Naive B cell (primary cell): ENCODE data around the gene AOC1. TPM values are rescaled to one million over a fixed set of nuclear protein-coding genes. Genes with fewer than 3 reads are reported as not detected.

Experiments
- ATAC-seq, 2 donors: fragments of 150-1000 bp; cut with Tn5 transposase; 2 replicates each; pipeline ENCODE4 v1.10.0; 2021; ENCODE audit warnings: low read depth in 2 of 2, mild to moderate bottlenecking in 2 of 2, moderate library complexity in 2 of 2
- DNase-seq: peaks from one replicate; pipeline ENCODE4 v3.0.0; 2022
- H3K27ac Mint-ChIP-seq, 6 donors: one replicate each; pipeline ENCODE4 v1.8.0; 2020 to 2022; ENCODE audit warnings: mild to moderate bottlenecking in 6 of 6, mixed read lengths in 6 of 6, moderate library complexity in 5 of 6, inconsistent platforms in 2 of 6
- H3K27me3 Mint-ChIP-seq, 3 donors: one replicate each; pipeline ENCODE4 v1.8.0; 2021 to 2022; ENCODE audit warnings: mixed read lengths in 3 of 3, mild to moderate bottlenecking in 1 of 3
- H3K36me3 Mint-ChIP-seq, 2 donors: one replicate each; pipeline ENCODE4 v1.8.0; 2020 to 2022; ENCODE audit warnings: mixed read lengths in 2 of 2, inconsistent platforms in 1 of 2, mild to moderate bottlenecking in 1 of 2
- H3K4me1 Mint-ChIP-seq, 3 donors: one replicate each; pipeline ENCODE4 v1.8.0; 2020 to 2022; ENCODE audit warnings: mixed read lengths in 3 of 3, inconsistent platforms in 1 of 3, mild to moderate bottlenecking in 1 of 3, moderate library complexity in 1 of 3
- H3K4me3 Mint-ChIP-seq, 8 donors: one replicate each; pipeline ENCODE4 v1.8.0; 2020 to 2022; ENCODE audit warnings: mild to moderate bottlenecking in 8 of 8, mixed read lengths in 8 of 8, moderate library complexity in 8 of 8, inconsistent platforms in 2 of 8
- H3K9me3 Mint-ChIP-seq, 7 donors: one replicate each; pipeline ENCODE4 v1.8.0; 2020 to 2022; ENCODE audit warnings: mixed read lengths in 7 of 7, mild to moderate bottlenecking in 5 of 7, inconsistent platforms in 2 of 7, moderate library complexity in 1 of 7
- polyA plus RNA-seq, 6 donors: library from polyadenylated mRNA; unstranded; fragments of 300-500 nt; fragmentation: Illumina TruSeq; gene quantifications; one replicate each; pipeline ENCODE4 v1.2.3, GENCODE V29; 2021; ENCODE audit warnings: low read depth in 6 of 6

Gene AOC1
- polyA plus RNA-seq, 6 donors from 2014 or later, result not detected

GRCh38 chr7:150856303-150857275 lies 4.3 kb downstream of the AOC1 start:
- ATAC-seq (no peak), DNase-seq (no peak)
- Mint-ChIP-seq H3K4me1 (no peaks in the 10 kb centered on the region), H3K9me3 (no peaks in the 10 kb centered on the region), H3K27ac (no peak overlapping the region), H3K4me3 (no peak overlapping the region), H3K27me3 (peaks cover 10 to 31% (median 26%) of the 10 kb centered on the region in 3 donors), H3K36me3 (no peaks in the 10 kb centered on the region)

- H3K27me3 Mint-ChIP-seq, result peaks cover 1 to 26% (median 18%) of the 10 kb centered on the region in 3 donors
- DNase-seq (no peak), ATAC-seq (no peak)
- no peak overlapping the region for H3K4me3 Mint-ChIP-seq
- peaks cover 0 to 3% (median 0%) of the 10 kb centered on the region in 7 donors for H3K9me3 Mint-ChIP-seq
- no peak overlapping the region for H3K27ac Mint-ChIP-seq
- no peaks in the 10 kb centered on the region for H3K4me1 Mint-ChIP-seq
- H3K36me3 Mint-ChIP-seq, result no peaks in the 10 kb centered on the region
Measured at GRCh38 chr7:150857276-150858055, 5.1 kb downstream of the AOC1 start.

GRCh38 chr7:150858236-150859197 lies 6.2 kb downstream of the AOC1 start:
- H3K27me3 Mint-ChIP-seq, result peaks cover 7 to 30% (median 11%) of the 10 kb centered on the region in 3 donors
- DNase-seq, result no peak
- no peak overlapping the region for H3K27ac Mint-ChIP-seq
- no peaks in the 10 kb centered on the region for H3K36me3 Mint-ChIP-seq
- H3K4me1 Mint-ChIP-seq, result no peaks in the 10 kb centered on the region
- no peak for ATAC-seq
- H3K4me3 Mint-ChIP-seq, result no peak overlapping the region
- H3K9me3 Mint-ChIP-seq, result peaks cover 0 to 3% (median 0%) of the 10 kb centered on the region in 7 donors

GRCh38 chr7:150860291-150860977 lies 8.1 kb downstream of the AOC1 start:
- H3K9me3 Mint-ChIP-seq, result peaks cover 0 to 3% (median 0%) of the 10 kb centered on the region in 7 donors
- no peak for ATAC-seq
- no peak overlapping the region for H3K27ac Mint-ChIP-seq
- H3K4me3 Mint-ChIP-seq, result no peak overlapping the region
- no peaks in the 10 kb centered on the region for H3K36me3 Mint-ChIP-seq
- no peaks in the 10 kb centered on the region for H3K4me1 Mint-ChIP-seq
- no peak for DNase-seq
- peaks cover 12 to 46% (median 19%) of the 10 kb centered on the region in 3 donors for H3K27me3 Mint-ChIP-seq

GRCh38 chr7:150860978-150861295 lies 8.6 kb downstream of the AOC1 start:
- Mint-ChIP-seq H3K4me3 (no peak overlapping the region), H3K36me3 (no peaks in the 10 kb centered on the region), H3K9me3 (peaks cover 0 to 3% (median 0%) of the 10 kb centered on the region in 7 donors), H3K27ac (no peak overlapping the region), H3K27me3 (peaks cover 12 to 45% (median 19%) of the 10 kb centered on the region in 3 donors), H3K4me1 (no peaks in the 10 kb centered on the region)
- ATAC-seq (no peak), DNase-seq (no peak)

- DNase-seq, result no peak
- H3K9me3 Mint-ChIP-seq, result peaks cover 0 to 9% (median 3%) of the 10 kb centered on the region in 7 donors
- H3K27ac Mint-ChIP-seq, result peak overlapping the region in 1 of 6 donors; percentile 43
- no peak overlapping the region for H3K4me3 Mint-ChIP-seq
- no peaks in the 10 kb centered on the region for H3K36me3 Mint-ChIP-seq
- H3K27me3 Mint-ChIP-seq, result peaks cover 19 to 45% (median 24%) of the 10 kb centered on the region in 3 donors
- ATAC-seq, result no peak
- no peaks in the 10 kb centered on the region for H3K4me1 Mint-ChIP-seq
Measured at GRCh38 chr7:150862356-150862755, 10.0 kb downstream of the AOC1 start.

GRCh38 chr7:150863946-150864345 lies 11.6 kb downstream of the AOC1 start:
- no peaks in the 10 kb centered on the region for H3K4me1 Mint-ChIP-seq
- H3K36me3 Mint-ChIP-seq, result no peaks in the 10 kb centered on the region
- ATAC-seq (no peak), DNase-seq (no peak)
- no peak overlapping the region for H3K4me3 Mint-ChIP-seq
- H3K27me3 Mint-ChIP-seq, result peaks cover 31 to 53% (median 39%) of the 10 kb centered on the region in 3 donors
- H3K27ac Mint-ChIP-seq, result no peak overlapping the region
- peaks cover 0 to 9% (median 3%) of the 10 kb centered on the region in 7 donors for H3K9me3 Mint-ChIP-seq

GRCh38 chr7:150866932-150867564 lies 14.7 kb downstream of the AOC1 start:
- peaks cover 46 to 66% (median 47%) of the 10 kb centered on the region in 3 donors for H3K27me3 Mint-ChIP-seq
- no peaks in the 10 kb centered on the region for H3K4me1 Mint-ChIP-seq
- no peaks in the 10 kb centered on the region for H3K36me3 Mint-ChIP-seq
- H3K9me3 Mint-ChIP-seq, result peaks cover 3 to 14% (median 8%) of the 10 kb centered on the region in 7 donors
- ATAC-seq (no peak), DNase-seq (no peak)
- no peak overlapping the region for H3K27ac Mint-ChIP-seq
- no peak overlapping the region for H3K4me3 Mint-ChIP-seq

- Mint-ChIP-seq H3K4me1 (no peaks in the 10 kb centered on the region), H3K4me3 (no peak overlapping the region), H3K27ac (no peak overlapping the region), H3K36me3 (no peaks in the 10 kb centered on the region), H3K9me3 (peaks cover 3 to 16% (median 6%) of the 10 kb centered on the region in 7 donors), H3K27me3 (peaks cover 48 to 61% (median 49%) of the 10 kb centered on the region in 3 donors)
- ATAC-seq (no peak), DNase-seq (no peak)
Measured at GRCh38 chr7:150867605-150868004, 15.3 kb downstream of the AOC1 start.

GRCh38 chr7:150869467-150869866 lies 17.1 kb downstream of the AOC1 start:
- H3K27ac Mint-ChIP-seq, result no peak overlapping the region
- H3K4me3 Mint-ChIP-seq, result no peak overlapping the region
- ATAC-seq, result no peak
- no peaks in the 10 kb centered on the region for H3K36me3 Mint-ChIP-seq
- peaks cover 45 to 49% (median 47%) of the 10 kb centered on the region in 3 donors for H3K27me3 Mint-ChIP-seq
- no peak for DNase-seq
- peaks cover 0 to 2% (median 0%) of the 10 kb centered on the region in 3 donors for H3K4me1 Mint-ChIP-seq
- H3K9me3 Mint-ChIP-seq, result peaks cover 0 to 16% (median 6%) of the 10 kb centered on the region in 7 donors

- Mint-ChIP-seq H3K27me3 (peaks cover 37 to 57% (median 48%) of the 10 kb centered on the region in 3 donors), H3K36me3 (no peaks in the 10 kb centered on the region), H3K4me1 (peaks cover 0 to 15% (median 11%) of the 10 kb centered on the region in 3 donors), H3K9me3 (peaks cover 0 to 16% (median 6%) of the 10 kb centered on the region in 7 donors), H3K27ac (no peak overlapping the region), H3K4me3 (no peak overlapping the region)
- DNase-seq (no peak), ATAC-seq (no peak)
Measured at GRCh38 chr7:150871601-150872000, 19.3 kb downstream of the AOC1 start.
